Measurements from ENCODE around the gene NEK7. TPM values are rescaled to one million over a fixed set of nuclear protein-coding genes. Genes with fewer than 3 reads are reported as not detected.

Gene NEK7
- total RNA-seq, 3 donors from 2014 or later: 58.4 to 110 (median 60.3) TPM

- DNase-seq: no peak
- no peak for TF ChIP-seq CTCF (IDR thresholded peaks at IDR 0.05)
- intact Hi-C loops (cut with DNase I, micrococcal nuclease): no loop called here
Measured at GRCh38 chr1:198253668-198254067, 96.9 kb downstream of the NEK7 start.

GRCh38 chr1:198254521-198254920 is 97.7 kb downstream of the NEK7 start:
- no peak for ATAC-seq
- no peaks in the 10 kb centered on the region for H3K9me3 ChIP-seq
- H3K4me1 ChIP-seq (ENCODE audit: low read depth): no peaks in the 10 kb centered on the region
- no peak overlapping the region for H3K4me3 ChIP-seq
- no peaks in the 10 kb centered on the region for H3K36me3 ChIP-seq (ENCODE audit: low read depth)
- intact Hi-C loops (cut with DNase I, micrococcal nuclease): no loop called here
- no peak for DNase-seq
- no peak for TF ChIP-seq CTCF (IDR thresholded peaks at IDR 0.05)

More at GRCh38 chr1:198253668-198254067, 96.9 kb downstream of the NEK7 start:
- no peaks in the 10 kb centered on the region for H3K4me1 ChIP-seq (ENCODE audit: low read depth)
- no peaks in the 10 kb centered on the region for H3K36me3 ChIP-seq (ENCODE audit: low read depth)
- peak; percentile 64 for ATAC-seq
- H3K9me3 ChIP-seq: no peaks in the 10 kb centered on the region
- no peak overlapping the region for H3K4me3 ChIP-seq

GRCh38 chr1:198254948-198255347 is 98.2 kb downstream of the NEK7 start:
- intact Hi-C loops (cut with DNase I, micrococcal nuclease): no loop called here
- no peak for DNase-seq

GRCh38 chr1:198255784-198256183 is 99.0 kb downstream of the NEK7 start:
- intact Hi-C loops (cut with DNase I, micrococcal nuclease): no loop called here
- H3K36me3 ChIP-seq (ENCODE audit: low read depth): no peaks in the 10 kb centered on the region
- no peaks in the 10 kb centered on the region for H3K4me1 ChIP-seq (ENCODE audit: low read depth)
- no peak for DNase-seq
- no peak for ATAC-seq
- no peak overlapping the region for H3K4me3 ChIP-seq
- H3K9me3 ChIP-seq: no peaks in the 10 kb centered on the region
- TF ChIP-seq CTCF (IDR thresholded peaks at IDR 0.05): no peak

More at GRCh38 chr1:198254948-198255347, 98.2 kb downstream of the NEK7 start:
- H3K4me3 ChIP-seq: no peak overlapping the region
- no peaks in the 10 kb centered on the region for H3K36me3 ChIP-seq (ENCODE audit: low read depth)
- no peaks in the 10 kb centered on the region for H3K4me1 ChIP-seq (ENCODE audit: low read depth)
- H3K9me3 ChIP-seq: no peaks in the 10 kb centered on the region
- no peak for ATAC-seq
- TF ChIP-seq CTCF (IDR thresholded peaks at IDR 0.05): no peak

GRCh38 chr1:198258491-198258890 is 101.7 kb downstream of the NEK7 start:
- Histone ChIP-seq H3K9me3 (no peaks in the 10 kb centered on the region), H3K36me3 (ENCODE audit: low read depth) (no peaks in the 10 kb centered on the region), H3K4me3 (no peak overlapping the region), H3K4me1 (ENCODE audit: low read depth) (no peaks in the 10 kb centered on the region)
- DNase-seq (no peak), ATAC-seq (no peak)
- no peak for TF ChIP-seq CTCF (IDR thresholded peaks at IDR 0.05)
- intact Hi-C loops (cut with DNase I, micrococcal nuclease): no loop called here
